DMS114 treated with DMSO at 0.1 percent for 48 hours (cell line): Measurements from ENCODE around the gene SAT1.

ENCODE experiments used
- DNase-seq: peaks from one replicate; lab custom pipeline; 2025; ENCODE audit not compliant: unreplicated experiment; lab: John Stamatoyannopoulos, UW

The SAT1 gene

DNA sequence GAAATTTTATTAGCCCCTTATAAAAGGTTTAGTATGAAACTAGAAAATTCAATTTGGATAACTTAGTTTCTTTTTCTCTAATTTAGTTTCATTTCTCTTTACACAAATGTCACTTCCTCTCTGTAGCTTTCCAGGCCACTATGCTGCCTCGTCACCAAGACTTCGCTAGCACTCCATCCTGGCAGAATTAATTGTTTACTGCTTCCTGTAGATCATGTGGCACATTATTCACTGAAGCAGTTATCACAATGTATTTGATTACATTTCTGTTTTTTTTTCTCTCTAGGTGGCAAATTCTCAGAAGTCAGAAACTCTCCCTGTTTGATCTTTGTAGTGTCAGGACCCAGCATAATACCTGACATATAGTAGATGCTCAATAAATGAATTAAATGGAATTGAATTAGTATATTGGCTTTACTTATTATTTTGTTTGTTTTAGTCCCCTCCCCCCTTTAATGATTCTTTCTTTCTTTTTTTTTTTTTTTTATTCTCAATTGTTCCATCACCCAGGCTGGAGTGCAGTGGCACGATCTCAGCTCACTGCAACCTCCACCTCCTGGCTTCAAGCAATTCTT is 9.3 kb upstream of the SAT1 start:
- DNase-seq: no peak

DNA sequence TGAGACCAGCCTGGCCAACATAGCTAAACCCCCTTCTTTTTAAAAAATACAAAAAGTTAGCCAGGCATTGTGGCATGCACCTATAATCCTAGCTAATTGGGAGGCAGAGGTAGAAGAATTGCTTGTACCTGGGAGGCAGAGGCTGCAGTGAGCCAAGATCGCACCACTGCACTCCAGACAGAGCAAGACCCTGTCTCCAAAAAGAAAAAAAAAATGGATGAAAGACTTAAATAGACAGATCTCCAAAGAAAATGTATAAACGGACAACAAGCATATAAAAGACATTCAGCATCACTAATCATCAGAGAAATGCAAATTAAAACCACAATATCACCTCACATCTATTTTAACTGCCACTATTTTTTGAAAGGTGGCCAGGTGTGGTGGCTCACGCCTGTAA is 6.6 kb upstream of the SAT1 start:
- no peak for DNase-seq

GRCh38 chrX:23779025-23779424 is 3.9 kb upstream of the SAT1 start:
- DNase-seq: no peak

DNA sequence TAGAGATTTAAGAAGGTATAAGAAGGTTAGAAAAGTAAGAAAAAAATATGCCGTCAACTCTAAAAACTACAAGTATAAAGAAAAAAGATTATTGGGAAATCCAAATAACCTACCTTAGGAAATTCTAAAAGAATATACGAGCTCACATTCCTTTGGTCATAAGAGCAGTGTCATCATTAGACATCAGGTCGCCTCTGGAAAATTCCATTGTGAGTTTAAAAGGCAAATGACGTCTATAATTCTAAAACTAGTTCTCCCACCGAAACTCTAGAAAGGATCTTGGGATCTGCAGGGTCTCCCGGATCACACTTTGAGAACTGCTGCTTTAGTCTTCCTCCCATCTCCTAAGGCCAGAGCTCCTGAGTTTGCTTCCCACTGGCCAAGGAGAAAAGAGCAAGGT is 518 bp upstream of the SAT1 start:
- peak; percentile 44 for DNase-seq

GRCh38 chrX:23783589-23784469 is 856 bp downstream of the SAT1 start:
- no peak for DNase-seq

GRCh38 chrX:23784470-23785331 is 1.7 kb downstream of the SAT1 start:
- no peak for DNase-seq

GRCh38 chrX:23785580-23785979 is 2.6 kb downstream of the SAT1 start:
- DNase-seq: no peak

DNA sequence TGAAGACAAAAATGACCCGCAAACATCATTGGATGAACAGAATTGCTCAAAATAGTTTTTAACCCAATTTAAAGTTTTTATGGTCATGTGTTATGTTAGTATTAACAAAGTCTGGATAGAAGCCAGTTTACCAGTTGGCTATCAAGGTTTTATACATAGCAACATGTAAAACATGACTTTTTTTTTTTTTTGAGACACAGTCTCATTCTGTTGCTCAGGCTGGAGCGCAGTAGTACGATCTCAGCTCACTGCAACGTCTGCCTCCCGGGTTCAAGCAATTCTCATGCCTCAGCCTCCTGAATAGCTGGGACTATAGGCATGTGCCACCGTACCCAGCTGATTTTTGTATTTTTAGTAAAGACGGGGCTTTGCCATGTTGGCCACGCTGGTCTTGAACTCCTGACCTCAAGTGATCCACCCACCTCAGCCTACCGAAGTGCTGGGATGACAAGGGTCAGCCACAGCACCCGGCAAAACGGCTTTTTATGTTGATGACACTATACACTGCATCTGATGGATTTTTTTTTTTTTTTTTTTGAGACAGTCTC is 3.4 kb downstream of the SAT1 start:
- no peak for DNase-seq

GRCh38 chrX:23787745-23788118 is 4.8 kb downstream of the SAT1 start:
- no peak for DNase-seq

GRCh38 chrX:23788521-23788920 is 5.5 kb downstream of the SAT1 start:
- no peak for DNase-seq

DNA sequence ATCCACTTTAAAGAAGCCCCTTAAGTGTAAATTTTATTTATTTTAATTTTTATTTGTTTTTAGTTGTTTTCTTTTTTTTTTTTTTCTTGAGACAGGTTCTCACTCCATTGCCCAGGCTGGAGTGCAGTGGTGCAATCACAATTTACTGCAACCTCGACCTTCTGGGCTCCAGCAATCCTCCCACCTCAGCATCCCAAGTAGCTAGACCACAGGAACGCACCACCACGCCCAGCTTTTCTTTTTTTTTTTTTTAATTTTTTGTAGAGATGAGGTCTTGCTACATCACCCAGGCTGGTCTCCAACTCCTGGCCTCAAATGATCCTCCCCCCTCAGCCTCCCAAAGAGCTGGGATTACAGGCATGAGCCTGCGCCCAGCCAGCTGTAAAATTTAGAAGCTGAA is 6.0 kb downstream of the SAT1 start:
- no peak for DNase-seq

- no peak for DNase-seq
Measured at GRCh38 chrX:23789386-23790154, 6.6 kb downstream of the SAT1 start.

GRCh38 chrX:23790155-23790497 is 7.2 kb downstream of the SAT1 start:
- no peak for DNase-seq

- DNase-seq: no peak
Measured at GRCh38 chrX:23792861-23793553, 10.0 kb downstream of the SAT1 start.

DNA sequence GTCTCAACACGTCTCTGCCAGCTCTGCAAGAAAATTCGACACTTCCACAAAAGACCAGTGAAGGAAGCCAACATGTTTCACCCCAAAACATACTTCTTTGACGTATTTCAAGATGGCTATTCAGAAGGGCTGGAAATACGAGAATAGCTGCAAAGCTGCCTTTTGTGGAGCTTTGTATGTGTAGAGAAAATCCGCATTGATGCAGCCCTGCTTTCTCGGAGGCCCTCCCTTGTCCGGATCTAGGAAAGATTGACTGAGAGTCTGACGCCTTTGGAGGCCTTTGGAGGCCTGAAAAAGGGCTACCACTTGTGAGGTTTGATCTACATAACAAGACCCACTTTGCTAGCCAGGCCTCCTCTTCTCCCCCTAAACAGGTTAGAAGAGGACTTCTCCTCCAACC is 12.2 kb downstream of the SAT1 start:
- DNase-seq: no peak

DNA sequence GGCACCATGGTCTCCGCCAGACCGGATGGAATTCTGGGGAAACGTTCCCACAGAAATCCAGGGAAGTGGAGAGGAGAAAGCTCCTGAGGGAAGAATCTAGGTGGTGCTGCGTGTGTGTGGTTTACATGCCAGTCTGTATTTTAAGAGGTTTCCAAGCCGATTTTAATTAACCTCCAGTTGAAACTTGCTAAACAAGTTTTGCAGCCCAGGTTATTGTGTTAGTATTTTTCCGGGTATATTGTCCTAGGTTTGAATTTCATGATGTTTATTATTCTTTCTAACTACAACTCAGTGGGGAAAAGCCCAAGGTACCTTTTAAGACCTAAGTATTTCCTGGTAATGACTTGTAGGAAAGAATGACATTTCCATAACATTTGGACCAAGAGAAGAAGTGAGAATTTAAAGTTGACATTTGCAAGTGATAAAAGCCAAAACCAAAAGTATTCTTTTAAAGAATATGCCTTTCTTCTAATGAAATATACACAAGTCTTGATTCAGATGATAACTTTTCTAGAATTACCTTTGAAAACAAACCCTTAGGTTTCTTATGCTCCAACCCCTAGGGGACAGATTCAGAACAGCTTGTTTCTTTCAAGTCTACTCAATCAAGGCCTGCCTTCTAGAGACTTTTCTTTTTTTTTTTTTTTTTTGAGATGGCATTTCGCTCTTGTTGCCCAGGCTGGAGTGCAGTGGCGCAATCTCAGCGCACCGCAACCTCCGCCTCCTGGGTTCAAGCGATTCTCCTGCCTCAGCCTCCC is 14.6 kb downstream of the SAT1 start:
- no peak for DNase-seq

GRCh38 chrX:23799469-23800065 is 16.6 kb downstream of the SAT1 start:
- no peak for DNase-seq

GRCh38 chrX:23802431-23802830 is 19.5 kb downstream of the SAT1 start:
- DNase-seq: no peak

DNA sequence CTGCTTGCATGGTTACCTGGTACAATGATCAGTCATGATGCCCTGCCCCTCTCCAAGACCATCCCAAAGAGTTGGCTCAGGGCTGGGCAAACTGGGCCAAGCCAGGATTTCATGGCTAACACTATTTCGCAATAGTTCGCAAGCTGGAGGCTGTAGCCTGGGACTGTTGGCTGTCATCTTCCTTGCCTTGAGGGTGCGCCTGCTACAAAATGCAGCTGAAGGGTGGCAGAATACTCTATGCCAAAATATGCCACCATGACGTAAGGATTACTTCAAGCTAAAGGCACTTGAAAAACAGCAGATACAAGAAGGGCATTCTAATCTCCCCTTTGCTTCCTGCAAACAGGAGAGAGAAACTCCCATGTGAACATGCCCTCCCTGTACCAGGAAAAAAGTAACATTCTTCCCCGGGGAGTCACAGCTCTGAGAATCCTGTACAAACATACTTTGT is 21.0 kb downstream of the SAT1 start:
- DNase-seq: no peak
